IMR-90 (cell line): ENCODE data around the gene KCNQ1. TPM values are rescaled to one million over a fixed set of nuclear protein-coding genes. Genes with fewer than 3 reads are reported as not detected.
A peak's percentile ranks its signal among the peaks of the same experiment; 100 is the strongest.

Source experiments
- ATAC-seq: fragments of 200-7000 bp; cut with Tn5 transposase; 2 replicates; pipeline ENCODE4 v1.9.1; 2020; ENCODE audit warnings: low read depth, mild to moderate bottlenecking, moderate library complexity
- BruUV-seq: library from RNA; stranded (reverse); fragments of 400-500 nt; replicated peaks from 2 replicates; lab custom pipeline; 2021; lab: Mats Ljungman, UMichigan
- CTCF ChIA-PET: fragments of 300-600 bp; formaldehyde crosslinking; extraction: SDS; loops from one replicate; lab custom pipeline; 2021; ENCODE audit warnings: antibody characterized with exemption; lab: Yijun Ruan, JAX
- POLR2A ChIA-PET: fragments of 300-600 bp; sonication (Branson Sonifier 250); formaldehyde crosslinking; loops from one replicate; lab custom pipeline; 2022; ENCODE audit warnings: antibody characterized with exemption; ENCODE audit not compliant: unreplicated experiment; lab: Charles Lee
- DNase-seq: peaks from one replicate; pipeline ENCODE4 v3.0.0; 2013
- H2AFZ ChIP-seq: replicated peaks from 2 replicates; pipeline ENCODE3; 2013; ENCODE audit warnings: low read length, mild to moderate bottlenecking; ENCODE audit not compliant: poor library complexity
- H2AK5ac ChIP-seq: 2 replicates; pipeline ENCODE4 v1.6.1; 2013; ENCODE audit warnings: low read depth, low read length, inconsistent platforms
- H2AK9ac ChIP-seq: replicated peaks from 2 replicates; pipeline ENCODE3; 2013; ENCODE audit warnings: mild to moderate bottlenecking, low read depth, low read length, moderate library complexity; ENCODE audit not compliant: poor library complexity
- H2BK120ac ChIP-seq: 2 replicates; pipeline ENCODE4 v1.6.1; 2013; ENCODE audit warnings: low read depth, low read length, inconsistent platforms
- H2BK15ac ChIP-seq: 3 replicates; pipeline ENCODE4 v1.6.1; 2013; ENCODE audit warnings: low read depth, low read length, inconsistent platforms
- H2BK20ac ChIP-seq: 2 replicates; pipeline ENCODE4 v1.6.1; 2013; ENCODE audit warnings: low read depth, mild to moderate bottlenecking, inconsistent platforms, low read length, moderate library complexity
- H2BK5ac ChIP-seq: 2 replicates; pipeline ENCODE4 v1.6.1; 2013; ENCODE audit warnings: mild to moderate bottlenecking, low read depth, low read length, inconsistent platforms; ENCODE audit not compliant: poor library complexity, severe bottlenecking
- H3K14ac ChIP-seq: replicated peaks from 2 replicates; pipeline ENCODE4 v1.6.1; 2013; ENCODE audit warnings: low read depth, low read length, inconsistent platforms
- H3K18ac ChIP-seq: 2 replicates; pipeline ENCODE4 v1.6.1; 2013; ENCODE audit warnings: low read depth, low read length, control low read depth
- H3K23ac ChIP-seq: 2 replicates; pipeline ENCODE4 v1.6.1; 2013; ENCODE audit warnings: low read depth, low read length, inconsistent platforms
- H3K27ac ChIP-seq: 2 replicates; pipeline ENCODE4 v1.5.1; 2013; ENCODE audit warnings: mild to moderate bottlenecking, control low read depth, low read length; ENCODE audit not compliant: insufficient read depth
- H3K27me3 ChIP-seq: 2 replicates; pipeline ENCODE4 v1.6.1; 2013; ENCODE audit warnings: low read length; ENCODE audit not compliant: control insufficient read depth, insufficient read depth
- H3K36me3 ChIP-seq: 2 replicates; pipeline ENCODE4 v1.6.1; 2013; ENCODE audit warnings: low read length, mixed read lengths; ENCODE audit not compliant: control insufficient read depth, insufficient read depth
- H3K4ac ChIP-seq: 2 replicates; pipeline ENCODE4 v1.6.1; 2013; ENCODE audit warnings: low read depth, low read length, inconsistent platforms
- H3K4me1 ChIP-seq: 2 replicates; pipeline ENCODE4 v1.6.1; 2013; ENCODE audit warnings: low read length, mixed read lengths; ENCODE audit not compliant: control insufficient read depth, insufficient read depth
- H3K4me2 ChIP-seq: 2 replicates; pipeline ENCODE4 v1.6.1; 2013; ENCODE audit warnings: low read depth, mild to moderate bottlenecking, control low read depth, low read length, moderate library complexity
- H3K4me3 ChIP-seq: 2 replicates; pipeline ENCODE4 v1.5.1; 2013; ENCODE audit warnings: low read depth, mild to moderate bottlenecking, control low read depth, low read length, moderate library complexity; ENCODE audit not compliant: insufficient read depth
- H3K56ac ChIP-seq: 2 replicates; pipeline ENCODE4 v1.6.1; 2013; ENCODE audit warnings: low read length, inconsistent platforms; ENCODE audit not compliant: insufficient read depth; ENCODE audit errors: extremely low read depth
- H3K79me1 ChIP-seq, 2 experiments: 2 replicates each; pipeline ENCODE4 v1.6.1; 2013; ENCODE audit warnings: low read length in 2 of 2, inconsistent platforms in 1 of 2, low read depth in 1 of 2
- H3K9ac ChIP-seq: 2 replicates; pipeline ENCODE4 v1.6.1; 2013; ENCODE audit warnings: low read depth, low read length, control low read depth
- H3K9me1 ChIP-seq: 2 replicates; pipeline ENCODE4 v1.6.1; 2013; ENCODE audit warnings: low read length, inconsistent platforms; ENCODE audit not compliant: insufficient read depth
- H3K9me3 ChIP-seq: 2 replicates; pipeline ENCODE4 v1.6.1; 2013; ENCODE audit warnings: low read length; ENCODE audit not compliant: control insufficient read depth, insufficient read depth
- H4K20me1 ChIP-seq: 2 replicates; pipeline ENCODE4 v1.6.1; 2013; ENCODE audit warnings: low read length, inconsistent platforms; ENCODE audit not compliant: insufficient read depth
- H4K5ac ChIP-seq: 2 replicates; pipeline ENCODE4 v1.6.1; 2013; ENCODE audit warnings: mild to moderate bottlenecking, low read depth, low read length, control low read depth
- H4K8ac ChIP-seq, 2 experiments: 2 replicates each; pipeline ENCODE4 v1.6.1; 2013; ENCODE audit warnings: low read depth in 2 of 2, low read length in 2 of 2, control low read depth in 1 of 2, inconsistent platforms in 1 of 2
- H4K91ac ChIP-seq: 2 replicates; pipeline ENCODE4 v1.6.1; 2013; ENCODE audit warnings: low read depth, low read length, inconsistent platforms; ENCODE audit not compliant: insufficient read depth
- BHLHE40 ChIP-seq: fragments of 150-350 bp; IDR thresholded peaks from 2 replicates; pipeline ENCODE4 v1.6.1; 2016; ENCODE audit warnings: mild to moderate bottlenecking, low read depth, low read length
- CEBPB ChIP-seq: IDR thresholded peaks from 2 replicates; pipeline ENCODE4 v1.6.1; 2012; ENCODE audit warnings: low read depth, low read length, improper control_type of control experiment
- CHD1 ChIP-seq: IDR thresholded peaks from 2 replicates; pipeline ENCODE4 v1.6.1; 2012; ENCODE audit warnings: low read depth, low read length, improper control_type of control experiment
- FOS ChIP-seq: fragments of 150-350 bp; IDR thresholded peaks from 2 replicates; pipeline ENCODE4 v1.6.1; 2016; ENCODE audit warnings: low read depth, low read length
- MAFK ChIP-seq: IDR thresholded peaks from 2 replicates; pipeline ENCODE4 v1.6.1; 2012; ENCODE audit warnings: low read depth, low read length, improper control_type of control experiment
- MAZ ChIP-seq: IDR thresholded peaks from 2 replicates; pipeline ENCODE4 v1.6.1; 2012; ENCODE audit warnings: low read depth, mild to moderate bottlenecking, low read length, improper control_type of control experiment, moderate library complexity, borderline replicate concordance
- MXI1 ChIP-seq: IDR thresholded peaks from 2 replicates; pipeline ENCODE4 v1.6.1; 2012; ENCODE audit warnings: low read depth, mild to moderate bottlenecking, low read length, moderate library complexity, borderline replicate concordance
- NFE2L2 ChIP-seq: fragments of 150-350 bp; IDR thresholded peaks from 2 replicates; pipeline ENCODE4 v1.6.1; 2016; ENCODE audit warnings: low read depth, mild to moderate bottlenecking, low read length
- POLR2A ChIP-seq: IDR thresholded peaks from 2 replicates; pipeline ENCODE4 v1.6.1; 2012; ENCODE audit warnings: mild to moderate bottlenecking, low read depth, low read length
- RAD21 ChIP-seq: IDR thresholded peaks from 2 replicates; pipeline ENCODE4 v1.6.1; 2012; ENCODE audit warnings: low read length, improper control_type of control experiment
- RCOR1 ChIP-seq: IDR thresholded peaks from 2 replicates; pipeline ENCODE4 v1.6.1; 2012; ENCODE audit warnings: mild to moderate bottlenecking, low read length, improper control_type of control experiment; ENCODE audit not compliant: insufficient replicate concordance
- RFX5 ChIP-seq: IDR thresholded peaks from 2 replicates; pipeline ENCODE4 v1.8.0; 2012; ENCODE audit warnings: low read depth, mild to moderate bottlenecking, low read length, moderate library complexity
- SMC3 ChIP-seq: fragments of 150-350 bp; IDR thresholded peaks from 2 replicates; pipeline ENCODE4 v1.6.1; 2016; ENCODE audit warnings: low read depth, mild to moderate bottlenecking, antibody characterized with exemption, low read length, moderate library complexity
- WGBS, 2 experiments: methylation state at CpG; one replicate each; pipeline versions ENCODE4 v1.1.5 to v1.1.7; 2013; ENCODE audit warnings: missing lambda C conversion rate in 2 of 2; ENCODE audit not compliant: insufficient read length in 1 of 2; ENCODE audit errors: extremely low coverage in 2 of 2; 5-methylcytosine and 5-hydroxymethylcytosine counted together
- dilution Hi-C: fragments of 300-500 bp; cut with HindIII; formaldehyde crosslinking; loops from one replicate; pipeline ENCODE4 v1.14.3; 2018; ENCODE audit warnings: low sequenced_read_pairs; ENCODE audit not compliant: unreplicated experiment
- in situ Hi-C: fragments of 300-500 bp; cut with MboI; formaldehyde crosslinking; loops from 3 replicates; pipeline ENCODE4 v1.14.3; 2019; ENCODE audit warnings: low sequenced_read_pairs, inconsistent platforms, mixed read lengths
- intact Hi-C: fragments of 100-400 bp; cut with micrococcal nuclease; formaldehyde crosslinking; loops from 2 replicates; pipeline ENCODE4 v1.10.0; 2022
- polyA plus RNA-seq, 3 experiments: library from polyadenylated mRNA; depleted of rRNA; stranded (reverse); fragments of >200 nt; gene quantifications; 2 replicates each; pipeline ENCODE4 v1.2.3, GENCODE V29; 2012; ENCODE audit warnings: low replicate concordance in 1 of 3
- total RNA-seq: library from RNA; depleted of rRNA; stranded (reverse); fragments of >200 nt; gene quantifications from 2 replicates; pipeline ENCODE4 v1.2.3, GENCODE V29; 2012
- TF ChIP-seq, protein P1 (sequence below): fragments of 150-350 bp; IDR thresholded peaks from 2 replicates; pipeline ENCODE4 v1.6.1; 2017; ENCODE audit warnings: mild to moderate bottlenecking, antibody characterized with exemption, low read length, low read depth
- TF ChIP-seq, protein P2 (sequence below): fragments of 150-350 bp; IDR thresholded peaks from 2 replicates; pipeline ENCODE4 v1.6.1; 2016; ENCODE audit warnings: low read depth, mild to moderate bottlenecking, low read length, moderate library complexity, borderline replicate concordance

KCNQ1 gene
- total and polyA plus RNA-seq, 2 of the 4 experiments (the other 2 are of a cell fraction): 0.07 TPM; not detected in 1

DNA sequence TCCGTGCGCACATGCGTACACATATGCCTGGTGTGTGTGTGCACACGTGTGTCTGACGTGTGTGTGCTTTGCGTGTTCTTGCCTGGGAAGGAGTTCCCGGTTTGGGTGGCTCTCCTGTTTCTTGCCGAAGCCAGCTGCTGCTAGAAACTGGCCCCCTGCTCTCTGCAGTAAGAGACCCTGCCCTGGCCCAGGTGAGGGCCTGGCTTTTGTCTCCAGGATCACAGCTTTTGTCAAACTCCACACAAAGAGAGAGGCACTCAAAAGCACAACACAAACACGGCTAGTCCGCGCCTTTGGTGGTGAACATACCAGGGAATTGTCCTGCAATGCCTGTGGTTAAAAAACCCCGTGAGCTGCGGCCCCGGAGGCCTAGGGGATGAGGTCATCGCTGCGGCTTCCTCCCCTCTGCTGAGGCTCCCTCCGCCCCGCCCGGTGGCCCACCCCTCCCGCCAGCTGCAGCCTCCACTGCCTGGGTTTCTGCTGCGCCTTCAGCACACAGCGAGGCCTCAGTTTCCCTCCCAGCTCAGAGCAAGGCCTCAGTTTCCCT lies 88.9 kb downstream of the KCNQ1 start:
- intact Hi-C loops: loop anchor here (1.0 to 5.0 kb wide), 5 partner anchors 165 to 459 kb away; partner anchors contain the start of genes KCNQ1OT1 and NAP1L4
- H3K4me2 ChIP-seq: peak overlapping the region; percentile 39
- H4K20me1 ChIP-seq: no peaks in the 10 kb centered on the region
- no peak overlapping the region for H3K56ac ChIP-seq
- H3K36me3 ChIP-seq: no peaks in the 10 kb centered on the region
- peak overlapping the region; percentile 69 for H3K23ac ChIP-seq
- H2BK15ac ChIP-seq: peak overlapping the region; percentile 74; the same call in 1 of the 3 replicates
- DNase-seq (peak; percentile 91), ATAC-seq (peak; percentile 90)
- no peaks in the 10 kb centered on the region for H3K79me1 ChIP-seq
- H3K9me3 ChIP-seq: no peaks in the 10 kb centered on the region
- H3K4ac ChIP-seq: peak overlapping the region; percentile 95
- H3K4me1 ChIP-seq: peaks cover 14% of the 10 kb centered on the region
- dilution Hi-C loops: no loop called here
- peak overlapping the region; percentile 61 for H4K5ac ChIP-seq
- in situ Hi-C loops: loop anchor here (5.0 kb wide), 2 partner anchors 106 to 354 kb away; partner anchors contain the start of gene CDKN1C
- WGBS, 2 experiments: 33% methylated on average over 11 of the region's 22 CpGs; no CpG with 5 or more reads in 1 of the 2 experiments
- TF ChIP-seq RCOR1 (no peak), NFE2L2 (no peak), MAZ (peak; percentile 99), MXI1 (no peak), RFX5 (no peak), CHD1 (no peak), CEBPB (0 out of 2 replicates have a peak, but pooled peaks have one; percentile 21), FOS (no peak), RAD21 (peak; percentile 32), MAFK (no peak), POLR2A (no peak), SMC3 (no peak), BHLHE40 (peak; percentile 95)
- TF ChIP-seq, protein P1, sequence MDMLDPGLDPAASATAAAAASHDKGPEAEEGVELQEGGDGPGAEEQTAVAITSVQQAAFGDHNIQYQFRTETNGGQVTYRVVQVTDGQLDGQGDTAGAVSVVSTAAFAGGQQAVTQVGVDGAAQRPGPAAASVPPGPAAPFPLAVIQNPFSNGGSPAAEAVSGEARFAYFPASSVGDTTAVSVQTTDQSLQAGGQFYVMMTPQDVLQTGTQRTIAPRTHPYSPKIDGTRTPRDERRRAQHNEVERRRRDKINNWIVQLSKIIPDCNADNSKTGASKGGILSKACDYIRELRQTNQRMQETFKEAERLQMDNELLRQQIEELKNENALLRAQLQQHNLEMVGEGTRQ: 0 out of 2 replicates have a peak, but pooled peaks have one; percentile 23
- TF ChIP-seq, protein P2, sequence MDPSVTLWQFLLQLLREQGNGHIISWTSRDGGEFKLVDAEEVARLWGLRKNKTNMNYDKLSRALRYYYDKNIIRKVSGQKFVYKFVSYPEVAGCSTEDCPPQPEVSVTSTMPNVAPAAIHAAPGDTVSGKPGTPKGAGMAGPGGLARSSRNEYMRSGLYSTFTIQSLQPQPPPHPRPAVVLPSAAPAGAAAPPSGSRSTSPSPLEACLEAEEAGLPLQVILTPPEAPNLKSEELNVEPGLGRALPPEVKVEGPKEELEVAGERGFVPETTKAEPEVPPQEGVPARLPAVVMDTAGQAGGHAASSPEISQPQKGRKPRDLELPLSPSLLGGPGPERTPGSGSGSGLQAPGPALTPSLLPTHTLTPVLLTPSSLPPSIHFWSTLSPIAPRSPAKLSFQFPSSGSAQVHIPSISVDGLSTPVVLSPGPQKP: no peak
- peak overlapping the region; percentile 78; the same call in 1 of the 2 replicates for H3K27ac ChIP-seq
- ChIA-PET CTCF (interaction anchor here (0.7 to 5.1 kb wide), 11 partner anchors 89 to 458 kb away, joined by 3 to 116 read pairs (median 3); partner anchors contain the start of genes CDKN1C and KCNQ1), POLR2A (interaction anchor here (0.7 to 1.4 kb wide), 3 partner anchors 352 to 396 kb away, joined by 3 to 4 read pairs (median 4); partner anchors contain the start of genes CDKN1C and PHLDA2)
- peak overlapping the region; percentile 87 for H2BK120ac ChIP-seq
- H2AK5ac ChIP-seq: peak overlapping the region; percentile 100
- H2AK9ac ChIP-seq: peak overlapping the region; percentile 88
- peak overlapping the region; percentile 3 to 81; a peak in 2 of 4 replicates for H4K8ac ChIP-seq
- peak overlapping the region; percentile 72 for H3K14ac ChIP-seq
- H2BK20ac ChIP-seq: peak overlapping the region; percentile 74
- H4K91ac ChIP-seq: peak overlapping the region; percentile 88
- H3K9ac ChIP-seq: no peak overlapping the region; the same call in 1 of the 2 replicates
- peak overlapping the region; percentile 87 for H2AFZ ChIP-seq
- peaks cover 8% of the 10 kb centered on the region; the same call in 1 of the 2 replicates for H3K27me3 ChIP-seq
- peak overlapping the region; percentile 76; the same call in 1 of the 2 replicates for H3K18ac ChIP-seq
- peaks cover 3% of the 10 kb centered on the region for H3K9me1 ChIP-seq
- H3K4me3 ChIP-seq: no peak overlapping the region
- no TSS peak for BruUV-seq
- H2BK5ac ChIP-seq: peak overlapping the region; percentile 10
